Activated CD4-positive, CD25-positive, alpha-beta regulatory T cell treated with anti-CD3 and anti-CD28 coated beads, Interleukin-2, amount 50 U/mL, for 72 hours (primary cell): ENCODE measurements around the gene S100PBP.

Experiments
- DNase-seq: peaks from one replicate; pipeline ENCODE4 v3.0.0; 2021

The S100PBP gene

GRCh38 chr1:32888677-32889420 lies 71.4 kb downstream of the S100PBP start:
- DNase-seq = no peak

DNA sequence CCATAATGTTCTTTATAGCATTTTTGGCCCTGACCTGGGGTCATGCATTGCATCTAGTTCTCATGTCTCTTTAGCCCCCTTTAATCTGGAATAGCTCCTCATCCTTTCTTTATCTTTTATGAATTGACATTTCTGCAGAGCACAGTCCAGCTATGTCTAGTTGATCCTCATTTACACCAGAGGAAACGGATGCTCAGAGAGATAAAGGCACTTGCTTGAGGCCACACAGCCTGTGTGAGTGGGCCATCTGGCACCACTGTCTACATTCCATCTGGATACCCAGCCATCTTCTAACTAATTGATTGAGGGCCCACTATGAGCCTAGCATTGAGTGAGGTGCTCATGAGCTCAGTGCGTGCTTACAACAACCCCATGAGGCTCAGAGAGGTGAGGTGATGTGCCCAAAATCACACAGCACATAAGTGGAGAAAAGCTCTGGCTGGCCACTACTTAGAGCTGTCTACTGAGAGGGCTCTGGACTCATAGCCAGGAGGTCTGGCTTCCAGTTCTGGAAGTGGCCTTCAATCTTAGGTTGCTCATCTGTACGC lies 72.4 kb downstream of the S100PBP start:
- no peak for DNase-seq

DNA sequence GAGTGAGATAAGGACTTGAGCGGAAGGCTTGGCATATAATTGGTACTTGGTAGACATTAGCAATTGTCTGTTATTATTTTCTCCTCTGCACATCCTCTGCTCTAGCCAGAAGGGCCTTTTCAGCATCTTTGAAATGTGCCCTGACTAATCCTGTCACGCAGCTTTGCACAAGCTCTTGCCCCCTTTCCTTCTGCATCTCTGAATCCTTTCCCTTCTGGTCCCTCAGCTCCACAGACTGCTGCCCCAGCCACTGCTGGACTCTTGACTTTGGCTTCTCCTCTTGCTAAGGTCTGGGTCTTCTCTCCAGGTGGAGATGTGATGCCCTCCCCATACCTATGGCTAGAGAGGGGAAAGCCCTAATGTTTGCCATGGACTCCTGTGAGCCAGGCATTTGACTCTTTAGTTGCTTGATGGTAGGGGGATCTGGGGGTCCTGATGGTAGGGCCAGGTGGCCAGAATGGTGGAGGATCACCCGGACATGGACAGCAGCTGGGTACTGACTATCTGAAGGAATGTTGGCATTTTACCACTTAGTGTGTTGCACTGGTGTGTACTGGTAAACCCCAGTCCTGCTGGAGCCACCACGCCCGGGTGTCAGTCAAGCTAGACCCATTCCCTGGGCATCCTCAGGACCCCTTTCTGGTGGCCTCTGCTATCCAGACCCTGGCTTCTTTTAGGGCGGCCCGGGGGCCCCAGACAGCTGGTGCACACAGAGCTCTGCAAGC lies 73.2 kb downstream of the S100PBP start:
- DNase-seq = no peak

- DNase-seq = no peak
Observed at GRCh38 chr1:32891241-32891570, 73.8 kb downstream of the S100PBP start.

DNA sequence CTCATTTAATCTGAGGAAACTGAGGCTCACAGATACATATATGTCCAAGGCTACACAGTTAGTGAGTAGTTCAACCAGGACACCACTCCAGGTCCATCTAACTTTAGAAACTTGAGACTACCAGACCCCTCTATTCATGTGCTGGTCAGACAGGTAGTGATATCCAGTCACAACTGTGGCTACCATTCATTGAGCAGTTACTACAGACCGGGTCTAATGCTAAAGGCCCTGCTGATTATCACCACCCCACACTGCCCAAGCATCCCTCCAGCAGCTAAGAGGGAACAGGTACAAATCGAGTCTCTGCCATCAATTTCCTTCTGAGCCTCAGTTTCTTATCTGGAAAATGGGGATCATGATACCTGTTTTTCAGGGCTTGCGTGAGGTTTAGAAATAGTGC lies 74.2 kb downstream of the S100PBP start:
- no peak for DNase-seq

GRCh38 chr1:32892368-32893197 lies 75.1 kb downstream of the S100PBP start:
- peak; percentile 53 for DNase-seq

DNA sequence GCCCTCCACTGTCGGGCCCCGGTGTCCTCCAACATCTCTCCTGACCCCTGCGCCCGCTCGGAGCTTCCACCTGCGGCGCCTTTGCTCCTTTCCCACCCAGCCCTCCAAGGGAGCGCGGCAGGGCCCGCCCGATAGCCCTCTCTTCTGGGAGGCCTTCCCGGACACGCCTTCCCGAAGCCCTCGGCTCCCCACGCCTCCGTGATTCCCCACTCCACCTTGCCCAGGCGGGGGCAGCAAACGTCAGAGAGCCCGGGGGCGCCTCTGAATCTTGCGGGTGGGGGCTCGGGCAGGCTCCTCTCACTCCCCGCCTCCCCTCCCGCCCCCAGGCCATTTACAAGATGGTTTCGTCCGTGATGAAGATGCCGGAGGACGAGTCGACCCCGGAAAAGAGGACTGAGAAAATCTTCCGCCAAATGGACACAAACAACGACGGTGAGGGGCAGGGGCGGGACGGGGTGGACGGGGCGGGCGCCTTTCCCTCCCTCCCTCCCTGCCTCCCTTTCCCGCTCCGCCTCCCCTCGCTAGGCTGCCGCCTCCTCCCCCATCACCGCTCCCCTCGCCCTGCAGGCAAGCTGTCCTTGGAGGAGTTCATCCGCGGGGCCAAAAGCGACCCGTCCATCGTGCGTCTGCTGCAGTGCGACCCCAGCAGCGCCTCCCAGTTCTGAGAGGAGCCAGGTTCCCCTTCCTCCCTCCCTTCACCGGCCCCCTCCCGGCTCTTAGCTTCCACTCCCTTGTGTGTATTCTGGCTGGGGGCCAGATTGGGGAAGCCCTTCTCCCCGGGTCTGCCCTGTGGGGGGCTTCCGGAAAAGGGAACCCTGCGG lies 76.0 kb downstream of the S100PBP start:
- no peak for DNase-seq

DNA sequence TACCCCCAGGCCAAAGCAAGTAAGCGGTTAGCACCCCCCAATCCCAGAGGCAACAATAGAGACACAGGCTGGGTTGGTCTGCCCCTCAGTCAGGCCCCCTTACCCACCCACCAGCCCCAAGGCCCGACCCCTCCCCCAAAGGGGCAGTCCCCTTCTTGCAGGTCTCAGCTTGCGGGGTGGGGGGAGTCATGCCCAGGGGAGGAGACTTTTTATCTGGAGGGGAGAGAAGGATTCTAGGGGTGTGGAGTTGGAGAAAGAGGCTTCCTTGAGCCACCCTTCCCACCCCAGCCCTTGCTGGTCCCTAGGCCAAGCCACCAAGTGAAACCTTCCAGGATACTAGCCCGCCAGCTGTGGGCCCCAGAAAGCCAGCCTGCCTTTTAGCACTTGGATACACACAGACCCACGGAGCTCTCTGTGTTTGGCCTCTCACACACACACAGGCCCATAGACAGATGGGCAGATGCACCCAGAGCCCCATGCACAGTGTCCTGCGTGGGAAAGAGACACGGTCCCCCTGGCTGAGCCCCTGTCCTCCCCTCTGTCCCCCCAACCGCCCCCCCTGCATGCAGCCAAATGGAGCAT lies 76.7 kb downstream of the S100PBP start:
- no peak for DNase-seq

GRCh38 chr1:32894681-32895080 lies 77.2 kb downstream of the S100PBP start:
- no peak for DNase-seq

- DNase-seq = no peak
Observed at GRCh38 chr1:32895325-32896215, 78.1 kb downstream of the S100PBP start.

DNA sequence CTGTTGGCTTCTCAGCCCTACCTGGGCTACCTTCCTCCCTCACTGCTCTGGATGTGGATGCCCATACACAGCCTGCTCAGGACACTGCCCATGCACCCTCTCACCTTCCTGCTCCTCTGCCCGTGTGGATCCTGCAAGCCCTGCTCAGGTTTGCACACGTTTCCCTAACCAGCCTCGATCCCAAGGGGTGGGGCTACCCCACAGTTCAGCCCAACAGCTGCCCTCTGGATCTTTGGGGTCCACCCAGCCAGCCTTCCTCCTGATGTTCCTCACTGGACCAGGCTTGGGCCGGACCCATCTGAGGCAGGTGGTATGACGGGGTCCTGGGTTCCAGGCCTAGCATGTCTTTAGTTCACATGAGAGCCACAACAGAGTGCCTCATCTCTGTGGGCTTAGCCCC lies 79.0 kb downstream of the S100PBP start:
- no peak for DNase-seq

DNA sequence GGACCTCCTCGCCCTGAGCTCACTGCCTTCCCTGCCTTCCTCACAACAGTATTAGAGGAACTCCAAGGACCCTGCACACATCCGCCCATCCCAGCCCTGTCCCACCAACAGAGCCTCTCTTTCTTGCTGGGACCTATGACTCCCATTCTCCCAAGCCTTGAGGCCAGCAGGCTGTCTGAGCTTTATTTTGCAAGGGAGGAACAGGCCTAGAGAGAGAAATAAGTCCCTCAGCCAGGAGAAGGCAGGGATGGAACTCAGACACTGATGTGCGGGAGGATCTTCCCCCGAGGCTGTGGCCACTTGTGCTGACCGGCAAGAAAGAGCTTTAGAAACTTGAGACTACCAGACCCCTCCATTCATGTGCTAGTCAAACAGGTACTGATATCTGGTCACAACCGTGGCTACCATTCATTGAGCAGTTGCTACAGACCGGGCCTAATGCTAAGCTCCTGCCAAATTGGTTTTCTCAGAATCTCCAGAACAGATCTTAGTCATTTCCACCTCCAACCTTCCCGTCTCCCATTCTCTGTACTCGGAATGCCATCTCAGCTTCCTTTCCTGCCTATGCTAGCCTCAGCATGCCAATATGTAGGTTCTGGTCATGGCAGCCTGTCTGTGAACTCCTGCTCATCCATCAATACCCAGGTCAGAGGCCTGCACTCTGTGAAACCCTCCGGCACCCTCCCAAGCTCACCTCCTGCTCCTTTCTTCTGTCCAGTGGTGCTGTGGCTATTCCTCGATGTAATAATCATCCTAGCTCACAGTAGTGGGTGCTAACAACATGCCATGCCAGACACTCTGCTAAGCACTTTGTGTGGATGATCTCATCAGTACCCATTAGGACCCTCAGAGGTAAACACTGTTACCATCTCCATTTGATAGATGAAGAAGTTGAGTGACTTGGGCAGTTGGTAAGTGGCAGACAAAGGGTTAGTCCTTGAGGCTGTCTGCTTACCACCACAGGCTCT lies 79.9 kb downstream of the S100PBP start:
- DNase-seq = no peak

DNA sequence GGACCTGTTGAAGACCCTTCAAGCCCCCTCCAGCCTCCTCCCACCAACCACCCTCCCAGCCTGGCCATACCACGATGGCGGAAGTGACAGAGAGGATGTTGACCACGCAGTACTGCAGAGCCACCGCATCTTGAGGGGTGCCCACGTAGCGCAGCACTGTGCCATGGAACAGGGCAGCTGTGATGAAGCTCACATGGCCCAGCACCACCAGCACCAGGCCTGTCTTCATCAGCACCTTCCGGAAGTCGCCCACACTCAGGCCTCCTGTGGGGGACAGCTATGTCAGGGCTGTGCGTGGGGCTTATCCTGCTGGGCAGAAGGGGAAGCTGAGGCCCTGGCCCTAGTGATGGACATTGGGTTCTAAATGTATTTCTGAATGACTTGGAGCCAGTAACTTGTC lies 80.6 kb downstream of the S100PBP start:
- no peak for DNase-seq

DNA sequence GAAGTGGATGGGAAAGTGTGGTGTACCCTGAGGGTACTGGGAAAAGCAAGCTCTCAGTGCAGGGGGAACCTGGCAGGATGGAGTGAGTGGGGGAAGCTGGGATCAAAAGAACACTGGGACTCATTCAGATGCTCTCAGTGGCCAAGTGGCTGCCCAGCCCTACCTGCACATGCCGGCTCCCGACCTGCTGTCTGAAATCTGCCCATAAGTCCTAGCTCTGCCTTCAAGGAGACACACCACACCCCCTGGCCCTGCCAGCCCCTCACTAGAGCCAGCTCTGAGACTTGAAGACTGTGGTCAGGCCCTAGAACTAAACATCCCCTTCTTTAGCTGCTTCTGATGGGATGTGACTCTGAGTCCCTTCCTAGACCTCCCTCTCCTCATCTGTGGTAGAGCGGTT lies 81.5 kb downstream of the S100PBP start:
- no peak for DNase-seq

- DNase-seq = no peak
Observed at GRCh38 chr1:32899586-32900296, 82.3 kb downstream of the S100PBP start.

GRCh38 chr1:32900371-32900955 lies 83.0 kb downstream of the S100PBP start:
- DNase-seq = no peak

- no peak for DNase-seq
Observed at GRCh38 chr1:32900956-32901822, 83.7 kb downstream of the S100PBP start, which contains the start of gene TMEM54. Gene TMEM54 (minus strand): TSS chr1:32901389. CDS start chr1:32901238, 151 bp downstream.
